HG03025 (cell line): Measurements from ENCODE around the gene ANAPC5.

ENCODE experiments used
- ATAC-seq: cut with Tn5 transposase; IDR thresholded peaks from one replicate; pipeline ENCODE4 v1.9.1; 2021; ENCODE audit warnings: mild to moderate bottlenecking, moderate library complexity; ENCODE audit not compliant: unreplicated experiment, low FRiP score

Gene ANAPC5

GRCh38 chr12:121366063-121366459 is 13.8 kb upstream of the ANAPC5 start:
- no peak for ATAC-seq

DNA sequence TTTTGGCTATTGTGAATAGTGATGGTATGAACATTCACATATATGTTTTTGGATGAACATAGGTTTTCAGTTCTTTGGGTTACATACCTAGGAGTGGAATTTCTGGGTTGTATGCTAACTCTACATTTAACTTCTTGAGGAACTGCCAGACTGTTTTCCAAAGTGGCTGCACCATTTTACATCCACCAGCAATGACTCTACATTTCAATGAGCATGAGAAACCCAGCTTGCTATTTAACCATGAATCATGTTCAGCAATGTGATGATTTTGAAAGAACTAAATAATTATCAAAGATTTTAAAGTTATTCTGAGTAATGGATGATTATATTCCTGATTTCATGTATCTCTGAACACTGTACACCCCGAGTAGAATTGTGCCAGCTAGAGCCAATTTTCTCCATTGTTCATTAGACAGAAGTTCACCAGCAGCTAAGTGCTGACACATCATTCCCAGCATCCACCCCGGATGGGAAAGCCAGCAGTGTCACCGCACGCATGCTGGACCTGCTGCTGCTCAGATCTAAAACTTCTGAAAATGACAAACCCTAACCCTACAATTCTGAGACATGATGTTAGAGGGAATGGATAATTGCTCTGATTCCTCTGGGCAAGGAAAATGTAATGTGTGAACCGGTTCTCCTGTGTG is 13.3 kb upstream of the ANAPC5 start:
- ATAC-seq, result no peak

DNA sequence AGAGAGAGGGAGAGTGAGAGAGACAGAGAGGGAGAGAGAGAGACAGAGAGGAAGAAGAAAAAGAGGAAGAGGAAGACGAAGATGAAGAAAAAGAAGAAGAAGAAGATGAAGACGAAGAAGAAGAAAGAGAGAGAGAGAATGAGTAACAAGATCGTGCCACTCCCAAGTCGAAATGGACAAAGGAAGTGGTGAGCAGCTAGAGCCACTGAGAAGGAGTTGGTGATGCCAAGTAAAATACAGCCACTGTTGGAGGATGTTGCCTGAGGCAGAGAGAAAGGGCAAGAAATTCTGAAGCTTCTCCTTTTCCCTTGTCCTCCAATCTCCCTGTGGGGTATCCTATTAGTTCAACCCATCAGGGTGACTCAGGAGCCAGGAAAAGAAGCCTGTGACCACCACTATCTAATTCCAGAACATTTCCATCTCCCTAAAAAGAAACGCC is 12.5 kb upstream of the ANAPC5 start:
- no peak for ATAC-seq

DNA sequence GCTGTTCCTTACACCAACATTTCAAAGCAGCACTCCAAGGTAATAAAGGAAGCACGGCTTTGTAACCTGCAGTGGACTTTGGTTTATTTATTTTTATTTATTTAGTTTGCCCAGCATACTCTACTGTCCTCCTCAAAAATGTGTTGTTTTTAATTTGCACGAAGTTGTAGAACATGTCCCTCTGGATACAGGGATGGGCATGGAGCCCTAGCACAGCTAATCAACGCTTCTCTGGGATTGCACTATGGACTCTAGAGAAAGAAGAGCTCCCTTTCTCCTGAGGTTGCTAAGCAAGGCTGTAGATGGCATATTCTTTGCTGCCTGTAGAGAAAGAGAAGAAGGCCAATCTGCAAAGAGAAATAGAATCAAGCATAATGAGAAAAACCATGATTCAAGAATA is 5.9 kb upstream of the ANAPC5 start:
- ATAC-seq, result no peak

- no peak for ATAC-seq
Measured at GRCh38 chr12:121357331-121357730, 5.1 kb upstream of the ANAPC5 start.

DNA sequence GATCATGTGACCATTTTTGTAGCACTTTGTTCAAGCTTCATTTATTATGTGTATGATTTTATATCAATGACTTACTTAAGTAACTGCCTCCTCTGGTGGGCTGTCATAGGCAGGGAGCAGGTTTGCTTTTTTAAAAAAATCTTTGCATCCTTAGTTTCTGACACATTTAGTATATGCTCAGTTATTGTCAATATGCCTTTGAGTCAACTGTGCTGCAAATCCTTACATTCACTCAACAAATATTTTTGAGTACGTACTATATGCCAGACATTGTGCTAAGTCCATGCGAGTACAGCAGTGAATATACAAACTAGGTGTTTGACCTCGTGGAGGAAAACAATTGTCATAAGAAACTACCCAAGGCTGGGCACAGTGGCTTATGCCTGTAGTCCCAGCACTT is 4.4 kb upstream of the ANAPC5 start:
- ATAC-seq, result no peak

- no peak for ATAC-seq
Measured at GRCh38 chr12:121355818-121356217, 3.6 kb upstream of the ANAPC5 start.

GRCh38 chr12:121352682-121353018 is 439 bp upstream of the ANAPC5 start:
- ATAC-seq, result no peak

DNA sequence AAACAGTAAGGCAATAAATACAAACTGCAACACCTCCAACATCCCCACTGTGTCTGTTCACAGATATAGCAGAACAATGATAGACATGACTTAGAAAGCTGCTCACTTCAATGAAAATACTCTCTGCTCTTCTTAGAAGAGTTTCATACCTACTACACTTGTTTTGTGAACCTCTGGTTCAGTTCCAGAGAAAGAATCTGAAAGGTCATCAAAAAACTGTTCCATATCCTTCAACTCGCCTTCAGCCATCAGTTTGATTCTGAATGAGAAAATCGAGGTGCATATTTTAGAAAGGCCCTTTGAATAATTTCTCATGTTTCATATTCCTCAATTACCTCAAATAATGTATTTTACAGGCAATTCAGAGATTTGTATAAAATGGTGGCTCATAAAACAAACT is 5.5 kb downstream of the ANAPC5 start:
- no peak for ATAC-seq

DNA sequence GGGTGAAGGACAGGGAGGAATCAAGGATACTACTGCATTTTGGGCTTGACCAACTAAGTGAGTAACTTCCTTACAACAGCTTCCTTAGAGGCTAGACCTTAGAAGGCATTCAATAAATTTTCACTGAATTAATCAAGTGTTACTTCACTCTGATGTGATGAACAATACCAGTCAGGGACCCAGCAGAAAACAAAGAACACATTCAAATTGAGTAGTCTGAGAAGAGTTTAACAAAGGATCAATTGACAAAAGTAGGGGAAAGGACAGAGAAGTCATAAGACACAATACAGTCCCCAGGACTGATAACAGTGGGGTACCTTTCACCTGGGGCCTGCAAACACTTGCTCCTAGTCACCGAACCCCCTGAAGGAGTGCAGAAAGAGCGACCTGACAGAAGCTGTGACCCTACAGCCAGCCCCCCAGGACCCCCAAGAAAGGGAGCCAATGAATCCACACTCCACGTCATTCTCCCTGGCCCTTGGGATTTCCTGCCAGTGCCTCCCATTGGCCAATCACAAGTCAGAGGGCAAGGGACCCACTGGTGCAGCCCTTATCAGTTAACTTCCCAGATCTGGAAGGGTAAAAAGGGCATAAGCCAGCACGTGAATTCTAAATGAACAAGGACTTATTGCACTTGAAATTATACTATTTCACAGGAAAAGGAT is 6.9 kb downstream of the ANAPC5 start:
- ATAC-seq, result no peak

GRCh38 chr12:121344506-121344905 is 7.7 kb downstream of the ANAPC5 start:
- no peak for ATAC-seq

- no peak for ATAC-seq
Measured at GRCh38 chr12:121337416-121337815, 14.8 kb downstream of the ANAPC5 start.

- no peak for ATAC-seq
Measured at GRCh38 chr12:121334513-121335343, 17.5 kb downstream of the ANAPC5 start.

DNA sequence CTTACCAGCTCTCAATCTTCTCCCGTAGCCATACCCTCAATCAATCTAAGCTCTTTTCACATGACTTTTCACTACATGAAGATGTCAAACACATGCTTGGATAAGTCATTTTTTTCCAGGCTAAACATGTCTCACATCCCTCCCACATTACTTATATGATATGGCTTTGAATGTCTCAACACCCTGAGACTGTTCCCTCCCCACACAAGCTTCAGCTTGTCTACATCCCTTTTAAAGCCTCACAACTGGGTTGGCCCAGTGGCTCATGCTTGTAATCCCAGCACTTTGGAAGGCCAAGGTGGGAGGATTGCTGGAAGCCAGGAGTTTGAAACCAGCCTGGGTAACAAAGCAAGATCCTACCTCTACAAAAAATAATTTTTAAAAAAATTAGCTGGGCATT is 18.5 kb downstream of the ANAPC5 start:
- no peak for ATAC-seq

DNA sequence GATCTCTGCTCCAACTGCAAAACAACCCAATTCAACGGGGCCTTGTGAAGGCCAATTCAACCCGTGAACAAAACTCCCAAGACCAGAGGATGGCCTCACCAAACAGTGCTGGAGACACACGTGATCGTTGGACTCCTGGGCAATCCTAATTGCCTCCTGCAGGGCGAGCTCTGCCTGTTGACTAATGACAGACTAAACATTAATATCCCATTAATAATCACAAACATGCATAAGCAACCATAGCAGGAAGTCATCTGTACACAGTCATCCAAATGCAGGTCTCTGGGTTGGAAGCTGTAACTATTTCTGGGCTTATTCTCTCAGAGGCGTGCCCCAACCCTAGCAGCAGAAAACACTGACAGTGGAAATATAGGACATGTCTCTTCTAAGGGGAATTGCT is 21.0 kb downstream of the ANAPC5 start:
- ATAC-seq, result no peak

- ATAC-seq, result no peak
Measured at GRCh38 chr12:121330692-121331091, 21.5 kb downstream of the ANAPC5 start.

GRCh38 chr12:121330195-121330594 is 22.0 kb downstream of the ANAPC5 start:
- ATAC-seq, result no peak

GRCh38 chr12:121328620-121329019 is 23.6 kb downstream of the ANAPC5 start:
- no peak for ATAC-seq

DNA sequence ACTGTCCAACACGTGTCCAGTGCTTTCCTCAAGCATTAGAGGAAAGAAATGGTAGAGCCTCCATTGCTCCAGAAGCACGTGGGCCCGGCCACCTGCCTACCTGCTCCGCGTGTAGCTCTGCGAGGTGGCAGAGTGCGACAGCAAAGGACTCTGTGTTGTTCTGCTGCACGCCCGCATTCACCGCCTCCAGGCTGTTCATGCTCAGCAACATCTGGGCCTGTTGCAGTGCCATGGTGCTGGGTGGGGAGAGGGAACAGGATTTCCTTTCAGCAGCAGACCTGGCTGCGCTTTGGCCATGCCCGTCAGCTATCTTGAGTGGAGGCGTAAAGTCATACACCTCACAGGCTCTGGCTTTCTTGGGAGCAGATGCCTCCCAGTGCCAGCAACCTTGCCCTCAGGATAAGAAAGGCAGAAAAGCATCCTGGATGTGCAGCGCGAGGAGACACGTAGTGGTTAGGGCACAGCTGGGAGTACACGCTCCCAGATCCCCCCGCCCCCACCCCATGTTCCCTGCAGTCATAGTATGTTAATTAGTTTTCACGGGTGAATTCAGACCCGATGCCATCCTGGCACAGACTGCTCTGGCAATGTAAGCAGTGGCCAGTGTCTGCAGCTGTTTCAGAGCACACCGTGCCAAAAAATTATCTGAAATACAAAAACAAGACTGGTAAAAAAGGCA is 25.1 kb downstream of the ANAPC5 start:
- no peak for ATAC-seq

GRCh38 chr12:121325922-121326396 is 26.3 kb downstream of the ANAPC5 start:
- no peak for ATAC-seq

DNA sequence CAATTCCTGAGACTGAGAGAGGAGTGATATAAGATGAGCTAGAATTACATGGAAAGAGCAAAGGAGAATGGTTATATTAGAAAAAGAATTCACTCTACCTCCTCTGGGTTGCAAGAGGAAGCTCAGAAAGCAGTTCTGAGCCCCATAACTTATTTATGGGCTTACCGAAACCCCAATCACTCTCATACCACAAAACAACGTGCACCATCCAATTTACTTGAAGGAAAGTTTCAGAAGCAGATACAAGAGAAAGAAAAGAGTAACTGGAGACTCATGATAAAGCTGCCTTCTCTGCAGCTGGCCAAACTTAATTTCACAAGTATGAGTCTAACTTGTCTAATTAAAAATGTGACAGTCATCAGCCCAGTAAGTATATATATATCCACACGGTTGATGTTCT is 28.3 kb downstream of the ANAPC5 start:
- no peak for ATAC-seq
